H1 (cell line): Measurements from ENCODE around the gene NET1. TPM values are rescaled to one million over a fixed set of nuclear protein-coding genes. Genes with fewer than 3 reads are reported as not detected.

Experiments
- CTCF ChIA-PET: fragments of 300-600 bp; sonication (Branson Sonifier 250); formaldehyde crosslinking; loops from one replicate; lab custom pipeline; 2021; ENCODE audit not compliant: partially characterized antibody; lab: Charles Lee
- POLR2A ChIA-PET: fragments of 300-600 bp; sonication (Branson Sonifier 250); formaldehyde crosslinking; loops from one replicate; lab custom pipeline; 2021; ENCODE audit warnings: inconsistent platforms; ENCODE audit not compliant: partially characterized antibody; lab: Charles Lee
- DNase-seq, 2 experiments: peaks; one replicate each; pipeline versions ENCODE4 v3.0.0 to v3.0.0-alpha.2; 2010 to 2022; ENCODE audit warnings: low spot score in 2 of 2, low read depth in 1 of 2, mixed read lengths in 1 of 2
- FAIRE-seq: peaks from 2 replicates; lab custom pipeline; 2011; peaks lifted over from hg19 to GRCh38; lab: Jason Lieb, UNC
- H2AFZ ChIP-seq: 2 replicates; pipeline ENCODE4 v1.8.1; 2012; ENCODE audit warnings: low read length, inconsistent platforms
- H2AK5ac ChIP-seq: 2 replicates; pipeline ENCODE4 v1.6.1; 2013; ENCODE audit warnings: low read depth, low read length
- H2BK120ac ChIP-seq: replicated peaks from 2 replicates; pipeline ENCODE3; 2013; ENCODE audit warnings: low read depth, low read length, inconsistent platforms
- H2BK12ac ChIP-seq: 2 replicates; pipeline ENCODE4 v1.6.1; 2013; ENCODE audit warnings: low read depth, low read length
- H2BK15ac ChIP-seq: 2 replicates; pipeline ENCODE4 v1.6.1; 2013; ENCODE audit warnings: low read length
- H2BK20ac ChIP-seq: 2 replicates; pipeline ENCODE4 v1.6.1; 2013; ENCODE audit warnings: low read length
- H2BK5ac ChIP-seq: 2 replicates; pipeline ENCODE4 v1.6.1; 2013; ENCODE audit warnings: low read depth, low read length
- H3K14ac ChIP-seq: 2 replicates; pipeline ENCODE4 v1.6.1; 2013; ENCODE audit warnings: inconsistent platforms; ENCODE audit not compliant: insufficient read length
- H3K18ac ChIP-seq: 2 replicates; pipeline ENCODE4 v1.6.1; 2013; ENCODE audit warnings: low read length; ENCODE audit errors: extremely low read depth
- H3K23ac ChIP-seq: 2 replicates; pipeline ENCODE4 v1.6.1; 2013; ENCODE audit warnings: inconsistent platforms; ENCODE audit not compliant: insufficient read length
- H3K23me2 ChIP-seq: 2 replicates; pipeline ENCODE4 v1.6.1; 2013; ENCODE audit warnings: low read depth, low read length
- H3K27ac ChIP-seq: 2 replicates; pipeline ENCODE4 v1.6.1; 2011; ENCODE audit warnings: low read depth, low read length, inconsistent platforms
- H3K27me3 ChIP-seq, 4 experiments: replicated peaks in 1 of 4; 1 replicate in 1 of 4; 2 replicates in 3 of 4; pipeline versions ENCODE4 v1.6.1 to v1.8.1; 2011 to 2013; ENCODE audit warnings: low read length in 3 of 4, mild to moderate bottlenecking in 3 of 4, inconsistent platforms in 2 of 4, mixed read lengths in 2 of 4, moderate library complexity in 1 of 4; ENCODE audit not compliant: control insufficient read depth in 3 of 4, insufficient read depth in 3 of 4; ENCODE audit errors: extremely low read depth in 1 of 4
- H3K36me3 ChIP-seq, 4 experiments: 2 replicates each; pipeline versions ENCODE4 v1.6.1 to v1.8.1; 2011 to 2013; ENCODE audit warnings: mild to moderate bottlenecking in 4 of 4, low read length in 3 of 4, moderate library complexity in 2 of 4, control low read depth in 1 of 4, inconsistent platforms in 1 of 4; ENCODE audit not compliant: insufficient read depth in 4 of 4, control insufficient read depth in 2 of 4
- H3K4ac ChIP-seq: replicated peaks from 2 replicates; pipeline ENCODE3; 2013; ENCODE audit warnings: low read length, low read depth, mixed read lengths, inconsistent platforms; ENCODE audit not compliant: insufficient read length
- H3K4me1 ChIP-seq, 4 experiments: replicated peaks in 1 of 4; 1 replicate in 1 of 4; 2 replicates in 3 of 4; pipeline versions ENCODE4 v1.6.1 to v1.8.1; 2011 to 2013; ENCODE audit warnings: low read length in 3 of 4, inconsistent platforms in 2 of 4, mixed read lengths in 1 of 4; ENCODE audit not compliant: insufficient read depth in 4 of 4, control insufficient read depth in 3 of 4
- H3K4me2 ChIP-seq, 2 experiments: 2 replicates each; pipeline versions ENCODE4 v1.6.1 to v1.8.1; 2011 to 2013; ENCODE audit warnings: low read depth in 2 of 2, low read length in 2 of 2, control low read depth in 1 of 2, inconsistent platforms in 1 of 2, mild to moderate bottlenecking in 1 of 2; ENCODE audit not compliant: insufficient read depth in 1 of 2
- H3K4me3 ChIP-seq, 4 experiments: fragments of 200-600, 300-600 bp in 1 of 4; sonication (generic), shearing (Covaris generic), sonication (Bioruptor Twin) in 1 of 4; 2 replicates each; pipeline versions ENCODE4 v1.5.1 to v1.8.1; 2011 to 2016; ENCODE audit warnings: low read length in 4 of 4, low read depth in 3 of 4, control low read depth in 2 of 4, inconsistent platforms in 2 of 4, mild to moderate bottlenecking in 2 of 4, mixed read lengths in 1 of 4, moderate library complexity in 1 of 4; ENCODE audit not compliant: insufficient read depth in 2 of 4; ENCODE audit errors: extremely low read depth in 1 of 4
- H3K56ac ChIP-seq: replicated peaks from 2 replicates; pipeline ENCODE3; 2013; ENCODE audit warnings: low read depth, mild to moderate bottlenecking, mixed read lengths, low read length, inconsistent platforms; ENCODE audit not compliant: insufficient read length
- H3K79me1 ChIP-seq: 2 replicates; pipeline ENCODE4 v1.6.1; 2013; ENCODE audit warnings: low read depth, low read length, control low read depth
- H3K79me2 ChIP-seq, 2 experiments: 2 replicates each; pipeline versions ENCODE4 v1.6.1 to v1.8.1; 2012 to 2013; ENCODE audit warnings: low read length in 2 of 2, mild to moderate bottlenecking in 2 of 2, inconsistent platforms in 1 of 2; ENCODE audit not compliant: insufficient read depth in 2 of 2, control insufficient read depth in 1 of 2
- H3K9ac ChIP-seq, 4 experiments: replicated peaks in 1 of 4; 1 replicate in 1 of 4; 2 replicates in 3 of 4; pipeline versions ENCODE4 v1.6.1 to v1.8.1; 2011 to 2013; ENCODE audit warnings: low read depth in 3 of 4, low read length in 3 of 4, control low read depth in 2 of 4, mild to moderate bottlenecking in 2 of 4, moderate library complexity in 2 of 4, inconsistent platforms in 1 of 4; ENCODE audit errors: extremely low read depth in 1 of 4
- H3K9me3 ChIP-seq, 2 experiments: 2 replicates each; pipeline versions ENCODE4 v1.6.1 to v1.8.1; 2012 to 2013; ENCODE audit warnings: mild to moderate bottlenecking in 2 of 2, moderate library complexity in 2 of 2, control low read depth in 1 of 2, inconsistent platforms in 1 of 2, low read depth in 1 of 2, low read length in 1 of 2, mixed read lengths in 1 of 2; ENCODE audit not compliant: insufficient read depth in 2 of 2
- H4K20me1 ChIP-seq, 2 experiments: replicated peaks in 1 of 2; 2 replicates each; pipeline versions ENCODE3 to v1.8.1; 2011 to 2013; ENCODE audit warnings: inconsistent platforms in 2 of 2, low read length in 2 of 2, mild to moderate bottlenecking in 1 of 2; ENCODE audit not compliant: insufficient read depth in 2 of 2, control insufficient read depth in 1 of 2
- H4K5ac ChIP-seq: 2 replicates; pipeline ENCODE4 v1.6.1; 2013; ENCODE audit warnings: low read length, low read depth, mixed read lengths, inconsistent platforms; ENCODE audit not compliant: insufficient read length
- H4K8ac ChIP-seq: 2 replicates; pipeline ENCODE4 v1.8.0; 2013; ENCODE audit warnings: mild to moderate bottlenecking, moderate library complexity, low read length, inconsistent platforms; ENCODE audit not compliant: insufficient read depth; ENCODE audit errors: extremely low read depth
- H4K91ac ChIP-seq: replicated peaks from 2 replicates; pipeline ENCODE3; 2013; ENCODE audit warnings: low read length, mixed read lengths, inconsistent platforms; ENCODE audit not compliant: insufficient read length
- CTCF ChIP-seq, 3 experiments: IDR thresholded peaks; 1 replicate in 2 of 3; 2 replicates in 1 of 3; pipeline versions ENCODE4 v1.5.1 to v1.6.1; 2011; ENCODE audit warnings: low read length in 3 of 3, mild to moderate bottlenecking in 3 of 3, inconsistent platforms in 2 of 3, low read depth in 1 of 3, moderate library complexity in 1 of 3; ENCODE audit not compliant: insufficient read depth in 1 of 3; ENCODE audit errors: control extremely low read depth in 1 of 3
- EZH2 ChIP-seq: fragments of 200-600 bp; sonication (generic); IDR thresholded peaks from 2 replicates; pipeline ENCODE4 v1.7.1; 2012; ENCODE audit warnings: low read depth, mild to moderate bottlenecking, moderate library complexity, low read length, inconsistent platforms; ENCODE audit not compliant: severe bottlenecking
- RAD21 ChIP-seq, 2 experiments: IDR thresholded peaks in 1 of 2; conservative IDR thresholded peaks in 1 of 2; 2 replicates each; pipeline ENCODE4 v1.6.1; 2011; ENCODE audit warnings: low read depth in 2 of 2, low read length in 2 of 2, improper control_type of control experiment in 1 of 2, inconsistent platforms in 1 of 2, mild to moderate bottlenecking in 1 of 2, moderate library complexity in 1 of 2
- RBBP5 ChIP-seq: IDR thresholded peaks from 2 replicates; pipeline ENCODE4 v1.7.1; 2012; ENCODE audit warnings: low read depth, mild to moderate bottlenecking, inconsistent platforms, low read length, moderate library complexity, borderline replicate concordance
- SP4 ChIP-seq: IDR thresholded peaks from 2 replicates; pipeline ENCODE4 v1.6.1; 2012; ENCODE audit warnings: low read length, inconsistent platforms
- WGBS, 2 experiments: shearing (Covaris generic) in 1 of 2; methylation state at CpG; one replicate each; pipeline versions ENCODE4 v1.1.6 to v1.1.7; 2013 to 2015; ENCODE audit warnings: low lambda C conversion rate in 2 of 2, mixed read lengths in 2 of 2, inconsistent platforms in 1 of 2, low coverage in 1 of 2, missing lambda C conversion rate in 1 of 2; ENCODE audit not compliant: insufficient replicate concordance in 2 of 2, insufficient coverage in 1 of 2, insufficient read length in 1 of 2; ENCODE audit errors: extremely low coverage in 1 of 2, missing lambda C conversion rate in 1 of 2; 5-methylcytosine and 5-hydroxymethylcytosine counted together
- polyA plus RNA-seq, 7 experiments: library from polyadenylated mRNA; depleted of rRNA in 3 of 7; stranded (reverse) in 5 of 7; unstranded in 2 of 7; fragments of >200 nt in 5 of 7; fragments of 200-250 nt in 2 of 7; gene quantifications; 1 replicate in 5 of 7; 2 replicates in 1 of 7; 4 replicates in 1 of 7; pipeline versions ENCODE4 v1.2.1 to v1.2.3, GENCODE V29; 2011 to 2013; ENCODE audit warnings: missing spikeins in 2 of 7, mixed read lengths in 2 of 7
- total RNA-seq: library from RNA; stranded (reverse); fragmentation: NEBNext Ultra II Directional; extraction: Animal tissue kit (Norgen Biotek cat#: 25700); gene quantifications from 2 replicates; pipeline ENCODE4 v1.2.1, GENCODE V29; 2021

The NET1 gene
- total and polyA plus RNA-seq, 2 of the 8 experiments (the other 6 are each of a cell fraction or from before 2014, with no cell fraction given), result 21.5 to 117 TPM

GRCh38 chr10:5373307-5373706, 39.0 kb upstream of the NET1 start:
- TF ChIP-seq RBBP5, result no peak
- TF ChIP-seq SP4, result no peak
- no peak for TF ChIP-seq RAD21 (IDR thresholded peaks at IDR 0.05 in 1 of 2, conservative IDR thresholded peaks at IDR 0.05 in 1 of 2; ENCODE audit: low read depth in 2 of 2, low read length in 2 of 2)
- TF ChIP-seq EZH2, result no peak
- no peak for TF ChIP-seq CTCF (IDR thresholded peaks at IDR 0.05; ENCODE audit: control extremely low read depth in 1 of 3, insufficient read depth in 1 of 3, low read depth in 1 of 3, low read length in 3 of 3)
- Histone ChIP-seq H3K23me2 (peaks cover 15% of the 10 kb centered on the region), H3K9me3 (peaks cover 2 to 12% of the 10 kb centered on the region in 2 experiments; a peak in 3 of 4 replicates), H2BK120ac (no peak overlapping the region), H3K4me1 (no peaks in the 10 kb centered on the region; a peak in 1 of 7 replicates), H4K5ac (no peak overlapping the region), H3K36me3 (no peaks in the 10 kb centered on the region; a peak in 1 of 8 replicates), H2BK20ac (no peak overlapping the region), H4K8ac (no peak overlapping the region), H3K27ac (no peak overlapping the region), H3K4ac (no peak overlapping the region), H3K79me1 (no peaks in the 10 kb centered on the region), H3K14ac (no peak overlapping the region), H2AFZ (no peak overlapping the region), H3K79me2 (no peaks in the 10 kb centered on the region), H2BK5ac (no peak overlapping the region), H3K18ac (no peak overlapping the region), H3K4me2 (no peak overlapping the region), H2BK12ac (no peak overlapping the region), H3K23ac (no peak overlapping the region), H3K4me3 (no peak overlapping the region), H3K27me3 (no peaks in the 10 kb centered on the region), H4K91ac (no peak overlapping the region), H4K20me1 (peaks cover 0 to 3% of the 10 kb centered on the region in 2 experiments), H2AK5ac (no peak overlapping the region), H3K9ac (no peak overlapping the region), H3K56ac (no peak overlapping the region), H2BK15ac (no peak overlapping the region)
- no peak for DNase-seq
- ChIA-PET POLR2A (no interaction called here), CTCF (interaction anchor here (0.6 to 1.6 kb wide), 4 partner anchors 10 to 523 kb away, joined by 3 to 5 read pairs (median 3); no protein-coding TSS in a partner anchor)
- WGBS, 2 experiments, result 88% methylated on average over 4 of the region's 4 CpGs; no CpG with 5 or more reads in 1 of the 2 experiments
- no peak for FAIRE-seq
